G401 (cell line): ENCODE data around the gene VASN. TPM values are rescaled to one million over a fixed set of nuclear protein-coding genes. Genes with fewer than 3 reads are reported as not detected.
"Not testable (repeated sequence)": the region's sequence is repeated elsewhere in the genome, so short reads cannot be mapped to it uniquely, and the experiment has no call there.

Experiments
- DNase-seq: peaks from one replicate; pipeline ENCODE4 v3.0.0-alpha.2; 2015; ENCODE audit warnings: low spot score
- in situ Hi-C: cut with HindIII; loops from 2 replicates; pipeline ENCODE4 v1.10.0; 2016; ENCODE audit warnings: low sequenced_read_pairs, mixed read lengths
- total RNA-seq: library from RNA; depleted of rRNA; stranded (reverse); fragments of >200 nt; shearing (Covaris generic); gene quantifications from 2 replicates; pipeline ENCODE4 v1.2.3, GENCODE V29; 2014

Gene VASN
- total RNA-seq, 1 experiment from 2014 or later, result 14.4 TPM

GRCh38 chr16:4336701-4337539, 34.7 kb upstream of the VASN start:
- in situ Hi-C loops, result no loop called here

GRCh38 chr16:4337540-4338088, 34.0 kb upstream of the VASN start:
- DNase-seq, result no peak
- in situ Hi-C loops, result no loop called here

More at GRCh38 chr16:4336701-4337539, 34.7 kb upstream of the VASN start:
- no peak for DNase-seq

- in situ Hi-C loops, result no loop called here
- no peak for DNase-seq
Observed at GRCh38 chr16:4338125-4338582, 33.5 kb upstream of the VASN start.

GRCh38 chr16:4338712-4339299, 32.8 kb upstream of the VASN start:
- in situ Hi-C loops, result no loop called here
- no peak for DNase-seq

- no peak for DNase-seq
- in situ Hi-C loops, result no loop called here
Observed at GRCh38 chr16:4339455-4339854, 32.2 kb upstream of the VASN start.

GRCh38 chr16:4339909-4340308, 31.7 kb upstream of the VASN start:
- in situ Hi-C loops, result no loop called here
- no peak for DNase-seq

- in situ Hi-C loops, result no loop called here
- no peak for DNase-seq
Observed at GRCh38 chr16:4340443-4340842, 31.2 kb upstream of the VASN start.

GRCh38 chr16:4341250-4341649, 30.4 kb upstream of the VASN start:
- no peak for DNase-seq
- in situ Hi-C loops, result no loop called here

GRCh38 chr16:4342866-4343744, 28.5 kb upstream of the VASN start:
- in situ Hi-C loops, result no loop called here

GRCh38 chr16:4344300-4344982, 27.2 kb upstream of the VASN start:
- in situ Hi-C loops, DNase-seq: not testable (repeated sequence)

More at GRCh38 chr16:4342866-4343744, 28.5 kb upstream of the VASN start:
- no peak for DNase-seq

GRCh38 chr16:4344983-4345835, 26.4 kb upstream of the VASN start:
- peak; percentile 77 for DNase-seq
- in situ Hi-C loops, result no loop called here

- in situ Hi-C loops, result no loop called here
Observed at GRCh38 chr16:4345836-4346781, 25.5 kb upstream of the VASN start.

GRCh38 chr16:4347010-4347409, 24.6 kb upstream of the VASN start:
- in situ Hi-C loops, result no loop called here
- DNase-seq, result no peak

More at GRCh38 chr16:4345836-4346781, 25.5 kb upstream of the VASN start:
- no peak for DNase-seq

GRCh38 chr16:4347765-4348509, 23.7 kb upstream of the VASN start:
- no peak for DNase-seq
- in situ Hi-C loops, result no loop called here

GRCh38 chr16:4349332-4349731, 22.3 kb upstream of the VASN start:
- in situ Hi-C loops, result no loop called here
- no peak for DNase-seq

GRCh38 chr16:4350365-4350786, 21.3 kb upstream of the VASN start:
- in situ Hi-C loops, result no loop called here
- DNase-seq, result no peak
